Muscle layer of colon (tissue), 2 donors: Measurements from ENCODE around the gene CDH15.

ENCODE experiments used
- H3K27ac ChIP-seq: one replicate; pipeline ENCODE4 v1.7.0; 2013; ENCODE audit warnings: low read depth, mild to moderate bottlenecking, low read length, moderate library complexity
- H3K27me3 ChIP-seq, 2 donors: one replicate each; pipeline ENCODE4 v1.7.0; 2013; ENCODE audit warnings: low read length in 2 of 2, mild to moderate bottlenecking in 2 of 2; ENCODE audit not compliant: insufficient read depth in 2 of 2, control insufficient read depth in 1 of 2
- H3K36me3 ChIP-seq: one replicate; pipeline ENCODE4 v1.7.0; 2013; ENCODE audit warnings: mild to moderate bottlenecking, low read length; ENCODE audit not compliant: insufficient read depth
- H3K4me1 ChIP-seq: one replicate; pipeline ENCODE4 v1.7.0; 2013; ENCODE audit warnings: mild to moderate bottlenecking, low read length; ENCODE audit not compliant: insufficient read depth
- H3K4me3 ChIP-seq, 2 donors: one replicate each; pipeline ENCODE4 v1.7.0; 2013; ENCODE audit warnings: low read length in 2 of 2, low read depth in 1 of 2, mild to moderate bottlenecking in 1 of 2, moderate library complexity in 1 of 2
- H3K9ac ChIP-seq: one replicate; pipeline ENCODE4 v1.7.0; 2013; ENCODE audit warnings: low read length
- H3K9me3 ChIP-seq: one replicate; pipeline ENCODE4 v1.7.0; 2013; ENCODE audit warnings: mild to moderate bottlenecking, low read length
- donor health status: abdominal sarcoma.
- donor health status: Adenocarcinoma of cecum.

The CDH15 gene

GRCh38 chr16:89134269-89134668 lies 37.3 kb upstream of the CDH15 start:
- peaks cover 19% of the 10 kb centered on the region for H3K36me3 ChIP-seq
- no peak overlapping the region for H3K9ac ChIP-seq
- H3K27me3 ChIP-seq, result no peaks in the 10 kb centered on the region
- no peaks in the 10 kb centered on the region for H3K9me3 ChIP-seq
- H3K4me1 ChIP-seq, result no peaks in the 10 kb centered on the region
- no peak overlapping the region for H3K27ac ChIP-seq
- no peak overlapping the region for H3K4me3 ChIP-seq

- Histone ChIP-seq H3K27ac (no peak overlapping the region), H3K36me3 (peaks cover 19% of the 10 kb centered on the region), H3K27me3 (no peaks in the 10 kb centered on the region), H3K9ac (no peak overlapping the region), H3K4me1 (no peaks in the 10 kb centered on the region), H3K9me3 (no peaks in the 10 kb centered on the region), H3K4me3 (no peak overlapping the region)
These were observed 36.4 kb upstream of the CDH15 start for GRCh38 chr16:89135166-89135565.

- peaks cover 19% of the 10 kb centered on the region for H3K36me3 ChIP-seq
- H3K4me3 ChIP-seq, result no peak overlapping the region
- H3K4me1 ChIP-seq, result no peaks in the 10 kb centered on the region
- no peaks in the 10 kb centered on the region for H3K9me3 ChIP-seq
- H3K27ac ChIP-seq, result no peak overlapping the region
- H3K27me3 ChIP-seq, result no peaks in the 10 kb centered on the region
- no peak overlapping the region for H3K9ac ChIP-seq
These were observed 35.4 kb upstream of the CDH15 start for GRCh38 chr16:89135971-89136765.

GRCh38 chr16:89136931-89137330 lies 34.6 kb upstream of the CDH15 start:
- Histone ChIP-seq H3K36me3 (peaks cover 25% of the 10 kb centered on the region), H3K27ac (no peak overlapping the region), H3K9ac (no peak overlapping the region), H3K9me3 (no peaks in the 10 kb centered on the region), H3K4me1 (no peaks in the 10 kb centered on the region), H3K27me3 (no peaks in the 10 kb centered on the region), H3K4me3 (no peak overlapping the region)

- Histone ChIP-seq H3K36me3 (peaks cover 29% of the 10 kb centered on the region), H3K9me3 (no peaks in the 10 kb centered on the region), H3K9ac (no peak overlapping the region), H3K4me3 (no peak overlapping the region), H3K27me3 (no peaks in the 10 kb centered on the region), H3K27ac (no peak overlapping the region), H3K4me1 (no peaks in the 10 kb centered on the region)
These were observed 33.7 kb upstream of the CDH15 start for GRCh38 chr16:89137666-89138512.

GRCh38 chr16:89138513-89138795 lies 33.1 kb upstream of the CDH15 start:
- H3K36me3 ChIP-seq, result peaks cover 23% of the 10 kb centered on the region
- H3K4me1 ChIP-seq, result no peaks in the 10 kb centered on the region

GRCh38 chr16:89138843-89139520 lies 32.6 kb upstream of the CDH15 start:
- no peak overlapping the region for H3K4me3 ChIP-seq
- no peaks in the 10 kb centered on the region for H3K27me3 ChIP-seq
- H3K4me1 ChIP-seq, result no peaks in the 10 kb centered on the region
- no peak overlapping the region for H3K27ac ChIP-seq
- H3K9ac ChIP-seq, result no peak overlapping the region
- no peaks in the 10 kb centered on the region for H3K9me3 ChIP-seq
- H3K36me3 ChIP-seq, result peaks cover 18% of the 10 kb centered on the region

More at GRCh38 chr16:89138513-89138795, 33.1 kb upstream of the CDH15 start:
- H3K27ac ChIP-seq, result no peak overlapping the region
- H3K4me3 ChIP-seq, result no peak overlapping the region
- no peaks in the 10 kb centered on the region for H3K27me3 ChIP-seq
- H3K9me3 ChIP-seq, result no peaks in the 10 kb centered on the region
- H3K9ac ChIP-seq, result no peak overlapping the region

GRCh38 chr16:89139907-89140361 lies 31.6 kb upstream of the CDH15 start:
- Histone ChIP-seq H3K36me3 (peaks cover 18% of the 10 kb centered on the region), H3K9me3 (no peaks in the 10 kb centered on the region), H3K4me3 (no peak overlapping the region), H3K9ac (no peak overlapping the region), H3K27me3 (no peaks in the 10 kb centered on the region), H3K4me1 (no peaks in the 10 kb centered on the region), H3K27ac (no peak overlapping the region)

GRCh38 chr16:89140401-89140800 lies 31.1 kb upstream of the CDH15 start:
- Histone ChIP-seq H3K9ac (no peak overlapping the region), H3K27me3 (no peaks in the 10 kb centered on the region), H3K4me1 (no peaks in the 10 kb centered on the region), H3K4me3 (no peak overlapping the region), H3K27ac (no peak overlapping the region), H3K36me3 (peaks cover 14% of the 10 kb centered on the region), H3K9me3 (no peaks in the 10 kb centered on the region)

- peaks cover 16% of the 10 kb centered on the region for H3K36me3 ChIP-seq
- no peak overlapping the region for H3K4me3 ChIP-seq
- H3K27ac ChIP-seq, result no peak overlapping the region
- H3K27me3 ChIP-seq, result no peaks in the 10 kb centered on the region
- H3K4me1 ChIP-seq, result no peaks in the 10 kb centered on the region
- H3K9ac ChIP-seq, result no peak overlapping the region
- H3K9me3 ChIP-seq, result no peaks in the 10 kb centered on the region
These were observed 30.3 kb upstream of the CDH15 start for GRCh38 chr16:89140981-89141883.

- no peaks in the 10 kb centered on the region for H3K27me3 ChIP-seq
- H3K36me3 ChIP-seq, result peaks cover 21% of the 10 kb centered on the region
- H3K4me1 ChIP-seq, result no peaks in the 10 kb centered on the region
- H3K27ac ChIP-seq, result no peak overlapping the region
- no peak overlapping the region for H3K9ac ChIP-seq
- H3K4me3 ChIP-seq, result no peak overlapping the region
- H3K9me3 ChIP-seq, result no peaks in the 10 kb centered on the region
These were observed 29.7 kb upstream of the CDH15 start for GRCh38 chr16:89141884-89142267.
